GM21447 (cell line): ENCODE measurements around the gene SAMD4A.
A peak's percentile ranks its signal among the peaks of the same experiment; 100 is the strongest.

Experiments used
- ATAC-seq: cut with Tn5 transposase; IDR thresholded peaks from one replicate; pipeline ENCODE4 v1.9.1; 2021; ENCODE audit not compliant: unreplicated experiment

Gene SAMD4A

GRCh38 chr14:54566410-54567223, at the start of gene SAMD4A:
TSS of gene SAMD4A (plus strand) at chr14:54567128. CDS start at chr14:54567917, 789 bp downstream.
- ATAC-seq = peak; percentile 31

- ATAC-seq = no peak
These were observed 42.5 kb upstream of the SAMD4A start for GRCh38 chr14:54524410-54524809.

- ATAC-seq = no peak
These were observed 38.0 kb upstream of the SAMD4A start for GRCh38 chr14:54528973-54529372.

GRCh38 chr14:54529811-54530210, 37.1 kb upstream of the SAMD4A start:
- ATAC-seq = no peak

GRCh38 chr14:54532111-54533012, 34.6 kb upstream of the SAMD4A start:
- ATAC-seq = peak; percentile 96

- peak; percentile 10 for ATAC-seq
These were observed 33.8 kb upstream of the SAMD4A start for GRCh38 chr14:54533100-54533499.

GRCh38 chr14:54535126-54535525, 31.8 kb upstream of the SAMD4A start:
- no peak for ATAC-seq

GRCh38 chr14:54535646-54536045, 31.3 kb upstream of the SAMD4A start:
- ATAC-seq = no peak

- ATAC-seq = no peak
These were observed 29.3 kb upstream of the SAMD4A start for GRCh38 chr14:54537651-54538050.

- ATAC-seq = no peak
These were observed 28.9 kb upstream of the SAMD4A start for GRCh38 chr14:54538055-54538454.

- no peak for ATAC-seq
These were observed 19.3 kb upstream of the SAMD4A start for GRCh38 chr14:54547583-54547982.

- no peak for ATAC-seq
These were observed 18.4 kb upstream of the SAMD4A start for GRCh38 chr14:54548491-54548890.

- no peak for ATAC-seq
These were observed 17.1 kb upstream of the SAMD4A start for GRCh38 chr14:54549862-54550261.

- ATAC-seq = no peak
These were observed 16.4 kb upstream of the SAMD4A start for GRCh38 chr14:54550514-54550913.

- no peak for ATAC-seq
These were observed 12.5 kb upstream of the SAMD4A start for GRCh38 chr14:54554401-54554800.

GRCh38 chr14:54555651-54556050, 11.3 kb upstream of the SAMD4A start:
- ATAC-seq = no peak

GRCh38 chr14:54556535-54556934, 10.4 kb upstream of the SAMD4A start:
- no peak for ATAC-seq

GRCh38 chr14:54562334-54562733, 4.6 kb upstream of the SAMD4A start:
- ATAC-seq = no peak

GRCh38 chr14:54564071-54564867, 2.7 kb upstream of the SAMD4A start:
- ATAC-seq = no peak

- ATAC-seq = peak; percentile 39
These were observed 1.8 kb upstream of the SAMD4A start for GRCh38 chr14:54564868-54565784.
